Endothelial cell of umbilical vein (primary cell): Measurements from ENCODE around the gene IFITM2. TPM values are rescaled to one million over a fixed set of nuclear protein-coding genes. Genes with fewer than 3 reads are reported as not detected.

ENCODE experiments used
- BruUV-seq: library from RNA; stranded (reverse); fragments of 400-500 nt; replicated peaks from 2 replicates; lab custom pipeline; 2021; lab: Mats Ljungman, UMichigan
- CTCF ChIA-PET: fragments of 300-600, 350-600 bp; sonication (Branson Sonifier 250); formaldehyde crosslinking; loops from one replicate; lab custom pipeline; 2021; ENCODE audit warnings: antibody characterized with exemption, inconsistent platforms; lab: Charles Lee
- POLR2A ChIA-PET: fragments of 300-600, 350-600 bp; sonication (Branson Sonifier 250); formaldehyde crosslinking; loops from one replicate; lab custom pipeline; 2021; ENCODE audit warnings: antibody characterized with exemption, inconsistent platforms; lab: Charles Lee
- DNase-seq: peaks from one replicate; pipeline ENCODE4 v3.0.0-alpha.2; 2011; ENCODE audit warnings: low read depth, low spot score
- FAIRE-seq: peaks from 2 replicates; lab custom pipeline; 2011; peaks lifted over from hg19 to GRCh38; lab: Jason Lieb, UNC
- H2AFZ ChIP-seq: 2 replicates; pipeline ENCODE4 v1.6.0; 2012; ENCODE audit warnings: low read depth, low read length, control low read depth, inconsistent platforms
- H3K27ac ChIP-seq: 2 replicates; pipeline ENCODE4 v1.5.1; 2011; ENCODE audit warnings: low read depth, mild to moderate bottlenecking, control low read depth, low read length, moderate library complexity; ENCODE audit not compliant: insufficient read depth
- H3K27me3 ChIP-seq, 2 experiments: 2 replicates each; pipeline versions ENCODE4 v1.6.0 to v1.6.1; 2011; ENCODE audit warnings: low read length in 2 of 2, mixed read lengths in 1 of 2; ENCODE audit not compliant: control insufficient read depth in 2 of 2, insufficient read depth in 2 of 2
- H3K36me3 ChIP-seq, 2 experiments: 2 replicates in 1 of 2; 3 replicates in 1 of 2; pipeline ENCODE4 v1.5.1; 2011; ENCODE audit warnings: low read length in 2 of 2, mild to moderate bottlenecking in 1 of 2, moderate library complexity in 1 of 2; ENCODE audit not compliant: control insufficient read depth in 2 of 2, insufficient read depth in 2 of 2; ENCODE audit errors: extremely low read depth in 1 of 2
- H3K4me1 ChIP-seq: 3 replicates; pipeline ENCODE4 v1.5.1; 2011; ENCODE audit warnings: mild to moderate bottlenecking, low read length; ENCODE audit not compliant: control insufficient read depth, insufficient read depth; ENCODE audit errors: extremely low read depth
- H3K4me2 ChIP-seq: 2 replicates; pipeline ENCODE4 v1.6.1; 2011; ENCODE audit warnings: low read length, control low read depth, mixed read lengths; ENCODE audit not compliant: insufficient read depth
- H3K4me3 ChIP-seq, 3 experiments: fragments of 200-600 bp in 1 of 3; sonication (generic), shearing (Covaris generic) in 1 of 3; replicated peaks in 1 of 3; 2 replicates each; pipeline ENCODE4 v1.5.1; 2011 to 2016; ENCODE audit warnings: control low read depth in 3 of 3, low read length in 3 of 3, mild to moderate bottlenecking in 2 of 3, inconsistent platforms in 1 of 3, low read depth in 1 of 3, moderate library complexity in 1 of 3; ENCODE audit not compliant: insufficient read depth in 1 of 3
- H3K79me2 ChIP-seq: 2 replicates; pipeline ENCODE4 v1.6.0; 2012; ENCODE audit warnings: low read length, inconsistent platforms; ENCODE audit not compliant: control insufficient read depth, insufficient read depth
- H3K9ac ChIP-seq: replicated peaks from 2 replicates; pipeline ENCODE3; 2011; ENCODE audit warnings: low read length, control low read depth; ENCODE audit not compliant: insufficient read depth; ENCODE audit errors: extremely low read depth
- H3K9me1 ChIP-seq: replicated peaks from 3 replicates; pipeline ENCODE4 v1.6.0; 2011; ENCODE audit warnings: mild to moderate bottlenecking, low read length; ENCODE audit not compliant: control insufficient read depth, insufficient read depth; ENCODE audit errors: extremely low read depth
- H3K9me3 ChIP-seq: replicated peaks from 2 replicates; pipeline ENCODE4 v1.5.1; 2012; ENCODE audit warnings: low read length, inconsistent platforms; ENCODE audit not compliant: control insufficient read depth, insufficient read depth
- H4K20me1 ChIP-seq: replicated peaks from 2 replicates; pipeline ENCODE3; 2011; ENCODE audit warnings: mild to moderate bottlenecking, low read length; ENCODE audit not compliant: control insufficient read depth, insufficient read depth; ENCODE audit errors: extremely low read depth
- EZH2 ChIP-seq: IDR thresholded peaks from 2 replicates; pipeline ENCODE4 v1.6.1; 2012; ENCODE audit warnings: borderline replicate concordance, low read depth, mild to moderate bottlenecking, moderate library complexity, low read length, inconsistent platforms; ENCODE audit not compliant: severe bottlenecking
- FOS ChIP-seq: IDR thresholded peaks from 2 replicates; pipeline ENCODE4 v1.6.1; 2011; ENCODE audit warnings: mild to moderate bottlenecking, low read length, moderate library complexity, borderline replicate concordance; ENCODE audit not compliant: insufficient read depth
- GATA2 ChIP-seq: IDR thresholded peaks from 2 replicates; pipeline ENCODE4 v1.7.0; 2011; ENCODE audit warnings: low read depth, mild to moderate bottlenecking, moderate library complexity, mixed read lengths, low read length; ENCODE audit not compliant: insufficient read length, insufficient read depth
- JUN ChIP-seq: IDR thresholded peaks from 2 replicates; pipeline ENCODE4 v1.6.1; 2011; ENCODE audit warnings: borderline replicate concordance, low read depth; ENCODE audit not compliant: insufficient read length, insufficient read depth
- MAX ChIP-seq: IDR thresholded peaks from 2 replicates; pipeline ENCODE4 v1.6.1; 2011; ENCODE audit not compliant: insufficient read depth, insufficient read length
- MYC ChIP-seq: IDR thresholded peaks from one replicate; pipeline ENCODE4 v1.6.1; 2011; ENCODE audit warnings: mild to moderate bottlenecking, low read depth, low read length
- POLR2A ChIP-seq: IDR thresholded peaks from 2 replicates; pipeline ENCODE4 v1.6.1; 2012; ENCODE audit warnings: low read depth, mild to moderate bottlenecking, control low read depth, low read length
- POLR2AphosphoS5 ChIP-seq: IDR thresholded peaks from 2 replicates; pipeline ENCODE4 v1.6.1; 2012; ENCODE audit warnings: low read depth, mild to moderate bottlenecking, control low read depth, low read length, moderate library complexity; ENCODE audit not compliant: insufficient read depth
- dilution Hi-C: fragments of 300-500 bp; cut with MboI; formaldehyde crosslinking; loops from one replicate; pipeline ENCODE4 v1.15.0; 2019; ENCODE audit warnings: low sequenced_read_pairs; ENCODE audit not compliant: extremely low pct_ligation_motif_present
- intact Hi-C: fragments of 100-400 bp; cut with micrococcal nuclease; formaldehyde crosslinking; loops from one replicate; pipeline ENCODE4 v1.10.0; 2022
- polyA plus RNA-seq, 4 experiments: library from polyadenylated mRNA; depleted of rRNA in 3 of 4; stranded (reverse) in 3 of 4; unstranded in 1 of 4; fragments of >200 nt; gene quantifications; 2 replicates each; pipeline versions ENCODE4 v1.2.1 to v1.2.3, GENCODE V29; 2011 to 2012; ENCODE audit warnings: missing spikeins in 1 of 4
- total RNA-seq: library from RNA; stranded (reverse); gene quantifications from 2 replicates; pipeline ENCODE4 v1.2.3, GENCODE V29; 2021
- TF ChIP-seq, protein P1 (sequence below), 2 donors: IDR thresholded peaks; 1 replicate in 1 of 2; 2 replicates in 1 of 2; pipeline ENCODE4 v1.5.1; 2011; ENCODE audit warnings: low read length in 2 of 2, mild to moderate bottlenecking in 2 of 2, moderate library complexity in 2 of 2, control low read depth in 1 of 2, inconsistent platforms in 1 of 2, low read depth in 1 of 2; ENCODE audit not compliant: insufficient read depth in 1 of 2; ENCODE audit errors: extremely low read depth in 1 of 2

The IFITM2 gene
- total and polyA plus RNA-seq, 2 donors (not counting 3 experiments of a cell fraction or from before 2014, with no cell fraction given) = 219 to 1,135 TPM

GRCh38 chr11:280706-281485 is 26.7 kb upstream of the IFITM2 start:
- H3K27ac ChIP-seq = no peak overlapping the region
- H3K9me3 ChIP-seq = no peaks in the 10 kb centered on the region
- dilution Hi-C loops = no loop called here
- BruUV-seq = no TSS peak
- TF ChIP-seq JUN (no peak), EZH2 (peak; percentile 91)
- peaks cover 44 to 55% of the 10 kb centered on the region in 2 experiments for H3K27me3 ChIP-seq
- CTCF ChIA-PET = interaction anchor here (1.0 to 1.4 kb wide), 3 partner anchors 22 to 51 kb away, joined by 3 to 4 read pairs (median 3); no protein-coding TSS in a partner anchor
- H3K9ac ChIP-seq = no peak overlapping the region
- DNase-seq (no peak), FAIRE-seq (no peak)
- no peak overlapping the region for H3K4me2 ChIP-seq
- no peaks in the 10 kb centered on the region for H3K9me1 ChIP-seq
- POLR2A ChIA-PET = interaction anchor here (1.0 kb wide), 1 partner anchor 74 kb away, joined by 3 read pairs; the partner anchor contains the start of genes BET1L and RIC8A
- H3K36me3 ChIP-seq = no peaks in the 10 kb centered on the region
- no peak overlapping the region for H2AFZ ChIP-seq
- no peak overlapping the region for H3K4me3 ChIP-seq
- H3K79me2 ChIP-seq = no peaks in the 10 kb centered on the region
- intact Hi-C loops = no loop called here
- no peaks in the 10 kb centered on the region for H4K20me1 ChIP-seq
- H3K4me1 ChIP-seq = no peaks in the 10 kb centered on the region

DNA sequence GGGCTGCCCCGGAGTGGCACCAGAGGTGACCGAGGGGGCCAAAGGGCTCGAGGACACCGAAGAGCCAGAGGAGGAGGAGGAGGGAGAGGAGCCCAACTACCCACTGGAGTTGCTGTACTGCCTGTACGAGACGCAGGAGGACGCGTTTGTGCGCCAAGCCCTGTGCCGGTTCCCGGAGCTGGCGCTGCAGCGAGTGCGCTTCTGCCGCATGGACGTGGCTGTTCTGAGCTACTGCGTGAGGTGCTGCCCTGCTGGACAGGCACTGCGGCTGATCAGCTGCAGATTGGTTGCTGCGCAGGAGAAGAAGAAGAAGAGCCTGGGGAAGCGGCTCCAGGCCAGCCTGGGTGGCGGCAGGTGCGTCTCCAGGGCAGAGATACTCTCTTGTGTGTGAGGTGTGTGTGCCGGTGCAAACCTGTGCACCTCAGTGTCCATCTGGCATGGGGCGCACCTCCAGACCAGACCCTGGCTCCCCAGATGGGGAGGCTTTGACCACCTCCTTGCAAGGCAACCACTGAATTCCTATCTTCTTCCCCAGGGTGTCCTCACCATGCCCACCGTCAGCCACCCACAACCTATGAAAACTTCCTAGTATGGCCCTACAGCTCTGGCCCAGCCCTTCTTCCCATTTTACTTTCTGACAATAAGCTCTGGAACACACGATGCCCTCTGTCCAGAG is 26.0 kb upstream of the IFITM2 start:
- no peak overlapping the region for H2AFZ ChIP-seq
- dilution Hi-C loops (no loop called here), intact Hi-C loops (no loop called here)
- no peak overlapping the region for H3K27ac ChIP-seq
- H3K4me1 ChIP-seq = no peaks in the 10 kb centered on the region
- no peak overlapping the region for H3K4me3 ChIP-seq
- no peaks in the 10 kb centered on the region for H3K36me3 ChIP-seq
- ChIA-PET POLR2A (no interaction called here), CTCF (interaction anchor here (1.0 to 1.4 kb wide), 3 partner anchors 10 to 52 kb away, joined by 3 read pairs; no protein-coding TSS in a partner anchor)
- no peaks in the 10 kb centered on the region for H3K9me1 ChIP-seq
- H3K9ac ChIP-seq = no peak overlapping the region
- DNase-seq (no peak), FAIRE-seq (no peak)
- no peaks in the 10 kb centered on the region for H4K20me1 ChIP-seq
- H3K9me3 ChIP-seq = no peaks in the 10 kb centered on the region
- no peak overlapping the region for H3K4me2 ChIP-seq
- BruUV-seq = no TSS peak
- no peak for TF ChIP-seq POLR2A
- no peak for TF ChIP-seq MAX
- TF ChIP-seq MYC = no peak
- no peak for TF ChIP-seq JUN
- no peak for TF ChIP-seq GATA2
- no peak for TF ChIP-seq FOS
- no peak for TF ChIP-seq EZH2
- no peak for TF ChIP-seq POLR2AphosphoS5
- TF ChIP-seq, protein P1, sequence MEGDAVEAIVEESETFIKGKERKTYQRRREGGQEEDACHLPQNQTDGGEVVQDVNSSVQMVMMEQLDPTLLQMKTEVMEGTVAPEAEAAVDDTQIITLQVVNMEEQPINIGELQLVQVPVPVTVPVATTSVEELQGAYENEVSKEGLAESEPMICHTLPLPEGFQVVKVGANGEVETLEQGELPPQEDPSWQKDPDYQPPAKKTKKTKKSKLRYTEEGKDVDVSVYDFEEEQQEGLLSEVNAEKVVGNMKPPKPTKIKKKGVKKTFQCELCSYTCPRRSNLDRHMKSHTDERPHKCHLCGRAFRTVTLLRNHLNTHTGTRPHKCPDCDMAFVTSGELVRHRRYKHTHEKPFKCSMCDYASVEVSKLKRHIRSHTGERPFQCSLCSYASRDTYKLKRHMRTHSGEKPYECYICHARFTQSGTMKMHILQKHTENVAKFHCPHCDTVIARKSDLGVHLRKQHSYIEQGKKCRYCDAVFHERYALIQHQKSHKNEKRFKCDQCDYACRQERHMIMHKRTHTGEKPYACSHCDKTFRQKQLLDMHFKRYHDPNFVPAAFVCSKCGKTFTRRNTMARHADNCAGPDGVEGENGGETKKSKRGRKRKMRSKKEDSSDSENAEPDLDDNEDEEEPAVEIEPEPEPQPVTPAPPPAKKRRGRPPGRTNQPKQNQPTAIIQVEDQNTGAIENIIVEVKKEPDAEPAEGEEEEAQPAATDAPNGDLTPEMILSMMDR (IDR thresholded peaks at IDR 0.05; ENCODE audit: extremely low read depth in 1 of 2, insufficient read depth in 1 of 2, low read depth in 1 of 2, low read length in 2 of 2) = no peak
- peaks cover 44 to 50% of the 10 kb centered on the region in 2 experiments for H3K27me3 ChIP-seq
- no peaks in the 10 kb centered on the region for H3K79me2 ChIP-seq
